GM11168 (cell line): ENCODE data around the gene DYDC2.
"Not testable (repeated sequence)": the region's sequence is repeated elsewhere in the genome, so short reads cannot be mapped to it uniquely, and the experiment has no call there.

ENCODE experiments used
- in situ Hi-C: fragments of 300-500 bp; cut with MboI; formaldehyde crosslinking; loops from one replicate; pipeline ENCODE4 v1.12.0; 2022; ENCODE audit warnings: low sequenced_read_pairs; ENCODE audit not compliant: unreplicated experiment

Gene DYDC2

GRCh38 chr10:80411681-80412220, 55.2 kb downstream of the DYDC2 start:
- in situ Hi-C loops, result no loop called here

- in situ Hi-C loops, result no loop called here
Measured at GRCh38 chr10:80412486-80412885, 55.9 kb downstream of the DYDC2 start.

- in situ Hi-C loops, result no loop called here
Measured at GRCh38 chr10:80413271-80413996, 56.9 kb downstream of the DYDC2 start.

GRCh38 chr10:80414142-80414895, 57.7 kb downstream of the DYDC2 start:
- in situ Hi-C loops, result no loop called here

GRCh38 chr10:80415734-80416478, 59.3 kb downstream of the DYDC2 start:
- in situ Hi-C loops, result no loop called here

- in situ Hi-C loops, result no loop called here
Measured at GRCh38 chr10:80416479-80417098, 60.0 kb downstream of the DYDC2 start.

GRCh38 chr10:80417256-80417655, 60.7 kb downstream of the DYDC2 start:
- in situ Hi-C loops, result not testable (repeated sequence)
